SK-N-DZ (cell line): ENCODE measurements around the gene PIPOX. TPM values are rescaled to one million over a fixed set of nuclear protein-coding genes. Genes with fewer than 3 reads are reported as not detected.

Experiments
- DNase-seq: peaks from one replicate; pipeline ENCODE4 v3.0.0-alpha.2; 2015; ENCODE audit warnings: low spot score
- polyA plus RNA-seq, 2 experiments: library from polyadenylated mRNA; depleted of rRNA; stranded (reverse); fragments of >200 nt; gene quantifications; 2 replicates each; pipeline ENCODE4 v1.2.3, GENCODE V29; 2014

The PIPOX gene, protein sequence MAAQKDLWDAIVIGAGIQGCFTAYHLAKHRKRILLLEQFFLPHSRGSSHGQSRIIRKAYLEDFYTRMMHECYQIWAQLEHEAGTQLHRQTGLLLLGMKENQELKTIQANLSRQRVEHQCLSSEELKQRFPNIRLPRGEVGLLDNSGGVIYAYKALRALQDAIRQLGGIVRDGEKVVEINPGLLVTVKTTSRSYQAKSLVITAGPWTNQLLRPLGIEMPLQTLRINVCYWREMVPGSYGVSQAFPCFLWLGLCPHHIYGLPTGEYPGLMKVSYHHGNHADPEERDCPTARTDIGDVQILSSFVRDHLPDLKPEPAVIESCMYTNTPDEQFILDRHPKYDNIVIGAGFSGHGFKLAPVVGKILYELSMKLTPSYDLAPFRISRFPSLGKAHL
- polyA plus RNA-seq (2014; cell fraction: cytosol; rRNA removed) = 4.8 and 5.6 TPM in 2 replicates
- 1.5 and 2.1 TPM in 2 replicates for polyA plus RNA-seq (2014; cell fraction: nucleus; rRNA removed)

DNA sequence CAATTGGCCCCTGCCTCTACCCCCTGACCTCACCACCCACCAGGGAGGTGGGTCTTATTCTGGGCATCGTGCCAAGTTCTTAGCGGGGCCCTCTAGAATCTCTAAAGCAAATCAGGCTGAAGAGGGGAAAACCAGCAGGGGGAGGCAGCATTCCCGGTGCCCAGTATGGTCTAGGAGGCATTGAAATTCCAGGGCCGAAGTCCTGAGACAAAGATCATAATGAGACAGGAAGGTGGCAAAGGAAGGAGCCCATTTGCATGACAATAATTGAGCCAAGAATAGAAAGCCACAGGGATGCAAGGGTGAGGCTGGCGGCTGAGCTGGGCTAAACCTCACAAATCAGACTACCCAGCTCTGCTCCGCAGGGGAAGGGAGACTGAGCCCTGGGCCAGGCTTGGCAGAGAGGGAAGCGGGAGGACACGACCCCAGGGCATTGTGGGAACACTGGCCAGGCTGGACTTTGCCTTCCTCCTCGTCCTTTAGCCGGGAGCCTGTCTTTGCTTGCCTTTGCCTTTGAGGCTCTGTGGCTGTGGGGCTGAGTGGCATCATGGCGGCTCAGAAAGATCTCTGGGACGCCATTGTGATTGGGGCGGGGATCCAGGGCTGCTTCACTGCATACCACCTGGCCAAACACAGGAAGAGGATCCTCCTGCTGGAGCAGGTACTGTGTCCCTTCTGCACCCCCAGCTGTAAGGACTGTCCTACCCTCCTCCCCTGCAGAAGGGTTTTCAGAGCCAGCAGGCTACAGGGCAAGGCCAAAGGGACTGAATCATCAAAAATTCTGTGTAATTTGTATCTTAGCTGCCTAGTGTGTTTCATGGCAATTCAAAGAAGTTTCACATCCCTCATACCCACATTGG, at the start of gene PIPOX:
PIPOX (plus strand) TSS at position 463 of the 860 bp plus-strand sequence; CDS start at position 548, 85 bp downstream.
- DNase-seq = peak; percentile 82

DNA sequence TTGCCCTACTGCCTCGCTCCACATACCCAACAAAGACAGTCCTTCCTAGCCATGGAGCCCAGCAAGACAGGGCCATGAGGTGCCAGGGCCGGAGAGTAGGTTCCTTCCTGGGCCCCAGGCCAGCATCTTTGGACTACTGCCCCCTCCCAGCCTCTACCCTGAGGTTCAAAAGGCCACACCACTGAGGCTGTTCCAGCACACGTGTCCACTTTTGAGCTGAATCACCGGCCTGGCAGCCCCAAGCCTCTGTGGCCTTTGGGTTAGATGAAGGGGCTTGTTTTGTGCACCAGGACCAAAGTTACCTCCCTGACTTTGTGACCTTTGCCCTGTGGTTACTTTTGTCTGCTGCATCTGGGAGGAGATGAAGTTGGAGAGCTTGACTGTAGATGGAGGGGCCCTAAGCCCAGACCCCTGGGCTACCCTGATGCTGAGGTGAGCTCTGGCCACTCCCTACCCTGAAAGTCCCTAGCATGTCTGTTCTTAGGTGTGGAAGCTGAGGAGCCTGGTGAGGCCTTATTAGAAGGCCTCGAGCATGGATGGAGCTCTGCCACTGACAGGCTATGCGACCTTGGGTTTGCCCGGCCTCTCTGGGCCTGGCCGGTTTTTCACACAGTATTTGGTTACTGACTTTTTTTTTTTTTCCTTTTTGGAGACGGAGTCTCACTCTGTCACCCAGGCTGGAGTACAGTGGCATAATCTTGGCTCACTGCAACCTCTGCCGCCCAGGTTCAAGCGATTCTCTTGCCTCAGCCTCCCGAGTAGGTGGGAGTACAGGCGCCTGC, 49.1 kb upstream of the PIPOX start:
- no peak for DNase-seq

DNA sequence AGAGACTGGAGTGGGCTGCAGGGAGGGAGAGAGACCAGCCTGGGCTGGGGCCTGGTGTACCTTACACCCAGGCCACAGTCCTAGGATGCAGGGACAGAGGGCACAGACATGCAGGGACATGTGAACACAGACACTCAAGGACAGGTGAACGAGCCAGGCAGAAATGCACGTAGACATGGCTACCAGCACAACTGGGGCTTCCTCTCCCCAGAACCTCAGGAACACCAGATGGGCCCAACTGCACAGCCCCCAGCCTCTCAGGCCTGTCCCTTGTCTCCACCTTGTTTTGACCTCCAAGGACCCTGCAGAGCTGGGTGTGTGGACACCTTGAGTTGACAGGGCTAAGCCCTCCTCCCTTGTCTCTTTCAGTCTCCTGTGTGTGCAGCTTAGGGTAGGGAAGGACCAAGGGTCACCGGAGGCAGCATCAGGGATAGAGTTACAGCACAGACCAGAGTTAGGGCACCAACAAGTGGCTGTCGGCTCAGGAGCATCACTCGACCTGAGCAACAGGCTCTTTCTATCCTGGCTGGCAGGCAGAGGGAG, 46.3 kb upstream of the PIPOX start:
- DNase-seq = no peak

DNA sequence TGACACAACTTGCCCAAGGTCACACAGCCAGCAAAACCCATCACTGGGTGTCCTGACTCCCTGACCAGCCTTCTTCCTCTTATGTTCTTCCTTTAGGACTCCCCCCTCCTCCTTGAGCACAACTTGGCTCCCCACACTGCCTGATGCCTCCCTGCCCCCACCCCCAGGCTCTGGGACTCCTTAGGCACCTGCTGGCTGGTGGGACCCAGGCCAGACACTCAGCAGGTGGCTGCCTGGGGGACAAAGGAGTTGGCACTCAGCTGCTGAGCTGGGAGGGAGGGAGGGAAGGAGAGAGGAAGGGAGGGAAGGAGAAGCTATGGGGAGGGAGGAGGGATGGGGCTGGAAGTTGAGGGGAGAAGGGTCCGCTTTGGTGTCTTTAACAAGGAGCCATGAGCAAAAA, 45.1 kb upstream of the PIPOX start:
- DNase-seq = no peak

DNA sequence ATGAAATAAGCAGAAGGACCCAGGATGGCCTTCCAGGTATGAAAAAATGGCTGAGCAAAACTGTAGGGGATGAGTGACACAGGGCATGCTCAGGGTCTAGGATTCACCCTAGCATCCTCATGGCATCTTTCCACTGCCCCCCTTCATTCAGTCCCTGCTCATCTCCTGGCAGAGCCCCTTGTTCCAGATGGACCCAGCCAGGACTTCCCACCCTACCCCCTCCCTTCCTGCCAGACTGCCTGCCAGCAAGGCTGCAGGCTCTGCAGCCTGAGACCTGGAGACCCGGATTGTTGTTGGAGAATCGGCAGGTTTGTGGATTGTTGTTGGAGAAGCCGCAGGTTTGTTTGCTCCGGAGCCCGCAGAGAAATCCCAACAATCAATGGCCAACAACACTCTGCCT, 43.7 kb upstream of the PIPOX start:
- DNase-seq = no peak

- DNase-seq = no peak
Observed at GRCh38 chr17:29000973-29001372, 42.0 kb upstream of the PIPOX start.

DNA sequence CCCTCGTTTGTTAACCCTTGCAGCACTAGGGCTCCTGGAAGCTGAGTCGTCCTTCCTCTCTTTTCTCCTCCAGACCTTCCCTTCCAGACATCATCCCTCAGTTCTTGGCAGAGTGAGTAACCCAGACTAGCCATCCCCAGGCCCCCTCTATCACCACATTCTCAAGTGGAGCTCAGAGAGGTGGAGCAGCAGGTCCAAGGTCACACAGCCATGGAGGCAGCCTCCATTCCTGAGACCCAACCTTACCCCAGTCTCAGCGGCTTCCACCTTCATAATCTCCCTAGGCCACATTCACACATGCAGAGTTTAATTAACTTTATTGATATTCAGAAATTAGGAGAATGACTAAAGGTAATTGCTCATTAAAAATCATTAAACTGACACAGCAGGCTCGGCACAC, 40.1 kb upstream of the PIPOX start:
- DNase-seq = no peak

DNA sequence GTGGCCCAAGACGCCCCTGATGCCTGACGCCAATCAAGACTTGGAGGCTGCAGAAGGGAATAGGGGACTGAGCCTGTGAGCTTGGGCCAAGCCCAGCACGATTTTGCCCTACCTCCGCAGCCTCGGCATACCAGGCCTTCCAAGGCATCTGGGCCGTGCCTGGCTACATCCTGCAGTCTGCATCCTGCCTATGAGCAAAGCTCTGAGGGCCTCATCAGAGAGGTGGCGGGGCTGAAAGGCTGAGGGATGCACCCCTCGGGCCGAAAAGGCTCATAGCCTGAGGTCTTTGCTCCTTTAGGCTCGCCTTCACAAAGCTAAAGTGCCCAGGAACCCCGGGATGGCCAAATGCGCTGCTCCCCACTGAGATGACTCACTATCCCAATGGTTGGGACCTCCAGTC, 39.7 kb upstream of the PIPOX start:
- no peak for DNase-seq

GRCh38 chr17:29004081-29004692, 38.8 kb upstream of the PIPOX start:
- DNase-seq = no peak

GRCh38 chr17:29005936-29006511, 36.9 kb upstream of the PIPOX start, which contains the start of gene SEZ6:
Gene SEZ6 (minus strand): TSS chr17:29006033. CDS start chr17:29005869, 164 bp downstream.
- DNase-seq = peak; percentile 79

DNA sequence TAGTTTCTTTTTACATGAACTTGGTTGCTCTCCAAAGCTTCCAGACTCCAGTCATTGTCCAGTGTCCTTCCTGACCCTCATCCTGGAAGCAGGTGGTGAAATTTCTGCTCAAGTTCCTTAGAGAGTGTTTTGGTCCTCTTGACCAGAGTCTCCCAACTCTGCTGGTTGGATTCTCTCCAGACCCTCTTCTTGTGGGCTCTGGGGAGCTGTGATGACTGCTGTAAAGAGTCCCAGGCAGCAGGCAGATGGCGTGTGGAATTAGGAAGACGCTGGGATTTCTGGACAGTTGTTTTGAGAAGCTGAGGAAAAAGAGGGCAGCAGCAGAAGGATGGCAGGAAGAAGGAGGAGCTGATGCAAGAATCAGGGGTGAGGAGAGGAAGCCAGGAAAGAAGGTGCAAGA, 35.5 kb upstream of the PIPOX start:
- no peak for DNase-seq

DNA sequence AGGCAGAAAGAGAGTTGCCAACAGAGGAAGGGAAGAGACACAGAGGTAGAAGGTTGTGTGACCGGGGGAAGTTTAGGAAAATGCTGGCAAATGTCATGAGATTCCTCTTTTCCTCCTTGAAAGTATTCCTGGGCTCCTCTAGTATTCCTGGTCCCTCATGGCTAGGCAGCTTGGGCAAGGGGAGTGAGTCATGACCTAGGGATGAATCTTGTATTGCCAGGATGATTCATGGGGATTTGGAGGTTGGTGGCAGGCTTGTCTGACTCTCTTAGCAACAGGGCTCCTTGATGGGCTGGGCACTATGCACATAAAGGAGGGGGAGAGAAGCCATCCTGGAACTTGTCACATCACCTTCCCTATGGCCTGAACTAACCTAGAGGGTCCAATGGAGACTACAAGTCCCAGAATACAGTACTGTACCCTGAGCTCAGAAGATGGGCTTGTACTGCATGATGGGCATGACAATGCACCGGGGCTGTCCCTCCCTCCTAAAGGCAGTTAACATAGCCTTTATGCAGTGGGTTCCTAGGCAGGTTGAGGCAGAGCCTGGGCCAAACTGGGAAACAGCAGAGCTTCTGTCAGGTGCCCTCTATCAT, 35.0 kb upstream of the PIPOX start:
- DNase-seq = peak; percentile 54

GRCh38 chr17:29008591-29008990, 34.4 kb upstream of the PIPOX start:
- no peak for DNase-seq

DNA sequence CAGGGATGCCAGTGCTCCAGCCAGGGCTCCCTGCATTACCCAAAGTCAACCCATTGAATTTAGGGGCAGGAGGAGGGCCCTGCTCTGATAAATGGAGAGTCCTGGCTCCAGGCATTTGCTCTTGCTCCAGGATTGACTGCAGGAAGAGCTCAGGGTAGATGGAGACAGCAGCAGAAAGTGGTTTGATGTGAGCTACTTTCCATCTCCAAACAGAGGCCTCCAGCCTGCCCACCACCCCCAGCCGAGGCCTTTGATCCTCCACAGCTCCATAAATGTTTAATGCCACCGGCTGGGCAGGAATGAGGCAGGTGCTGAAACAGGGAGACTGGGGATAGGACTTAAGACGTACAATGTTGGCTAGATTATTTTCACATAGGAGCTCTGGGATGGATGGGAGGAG, 32.8 kb upstream of the PIPOX start:
- DNase-seq = no peak

DNA sequence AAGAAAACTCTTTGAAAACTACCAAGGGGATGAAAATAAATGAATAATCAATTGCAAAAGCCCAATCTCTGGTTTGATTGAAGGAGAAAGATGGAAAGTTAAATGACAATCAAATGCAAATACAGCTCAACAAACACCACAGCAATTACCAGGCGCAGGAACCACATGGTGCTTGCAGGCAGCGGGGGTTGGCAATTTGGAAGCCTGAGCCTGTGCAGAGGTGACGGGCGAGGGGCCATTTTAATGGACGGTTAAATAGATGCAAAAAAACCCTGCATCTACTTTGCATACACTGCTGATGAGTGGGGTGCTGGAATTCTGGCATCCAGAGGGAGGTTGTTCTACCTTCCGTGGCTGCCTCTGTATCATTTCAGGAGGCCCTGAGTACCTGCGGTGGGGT, 32.4 kb upstream of the PIPOX start:
- DNase-seq = no peak

DNA sequence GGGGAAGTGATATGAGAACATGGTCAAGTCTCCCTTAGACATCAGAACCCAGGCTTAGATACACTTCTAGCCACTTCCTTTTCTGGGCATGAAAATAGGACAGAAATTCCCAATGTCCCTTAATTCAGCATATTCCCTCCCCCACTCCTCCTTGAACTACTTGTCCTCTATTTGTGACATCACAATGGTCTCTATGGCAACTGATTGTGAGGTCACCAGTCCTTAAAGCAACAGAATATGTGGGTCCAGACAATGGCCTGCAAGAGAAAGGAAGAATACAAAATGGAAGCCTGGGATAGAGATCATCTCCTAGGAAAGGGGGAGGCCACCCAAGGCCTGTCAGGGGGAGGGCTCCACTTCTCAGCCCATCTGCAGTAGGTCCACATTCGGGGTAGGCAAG, 30.4 kb upstream of the PIPOX start:
- no peak for DNase-seq

DNA sequence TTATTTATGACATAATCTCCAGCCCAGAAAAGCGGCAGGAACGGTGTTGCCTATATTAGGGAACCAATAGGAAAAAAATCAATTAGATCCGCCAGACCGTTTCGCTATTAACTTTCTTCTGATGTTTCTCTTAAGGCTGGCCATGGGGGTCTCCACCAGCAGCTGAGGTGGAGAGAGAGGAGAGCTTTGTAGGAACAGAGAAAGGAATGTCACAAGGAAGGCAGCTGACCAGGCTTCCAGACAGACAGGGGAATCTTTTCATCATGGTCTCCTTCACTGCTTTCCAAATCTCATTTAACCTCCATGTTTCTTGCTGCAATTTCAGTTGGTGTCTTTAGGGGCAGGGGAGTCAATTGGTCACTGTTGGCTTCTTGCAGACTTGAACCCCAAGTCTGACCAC, 28.2 kb upstream of the PIPOX start:
- DNase-seq = no peak

- DNase-seq = no peak
Observed at GRCh38 chr17:29016345-29017210, 26.4 kb upstream of the PIPOX start.

DNA sequence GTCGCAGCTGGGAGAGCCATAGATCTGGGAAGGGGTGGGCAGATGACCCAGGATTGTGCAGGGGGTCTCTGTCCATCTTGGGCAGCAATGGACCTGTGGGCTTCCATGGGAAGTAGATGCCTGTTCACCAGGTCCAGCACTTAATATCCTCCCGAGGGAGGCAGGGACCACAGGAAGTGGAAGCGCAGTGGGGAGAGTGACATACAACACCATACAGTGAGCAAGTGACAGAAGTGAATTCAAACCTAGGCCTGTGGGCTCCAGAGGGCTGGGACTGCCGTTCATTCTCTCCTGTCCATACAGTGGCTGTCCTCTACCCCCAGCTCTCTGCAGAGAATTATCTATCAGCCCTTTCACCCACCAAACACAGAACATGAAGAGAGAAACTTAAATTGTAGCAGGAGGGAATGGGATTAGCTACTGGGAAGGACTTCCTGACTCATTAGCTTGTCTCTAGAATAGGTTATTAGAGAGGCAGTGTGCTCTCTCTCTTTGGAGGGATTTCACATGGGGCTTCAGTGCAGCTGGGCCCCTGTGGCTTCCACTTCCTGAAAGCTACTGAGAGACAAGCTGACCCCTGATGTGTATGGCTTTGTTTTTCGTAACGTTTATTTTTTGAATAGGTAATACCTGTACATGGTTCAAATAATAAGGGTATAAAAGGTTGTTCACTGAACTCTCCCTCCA, 24.0 kb upstream of the PIPOX start:
- DNase-seq = no peak
